Activated effector memory CD4-positive, alpha-beta T cell treated with anti-CD3 and anti-CD28 coated beads, Interleukin-2, amount 50 U/mL, for 16 hours (primary cell): ENCODE data around the gene GLB1L.
"Not testable (repeated sequence)": the region's sequence is repeated elsewhere in the genome, so short reads cannot be mapped to it uniquely, and the experiment has no call there.

ENCODE experiments used
- DNase-seq: peaks from one replicate; pipeline ENCODE4 v3.0.0-alpha.2; 2020

GLB1L gene

DNA sequence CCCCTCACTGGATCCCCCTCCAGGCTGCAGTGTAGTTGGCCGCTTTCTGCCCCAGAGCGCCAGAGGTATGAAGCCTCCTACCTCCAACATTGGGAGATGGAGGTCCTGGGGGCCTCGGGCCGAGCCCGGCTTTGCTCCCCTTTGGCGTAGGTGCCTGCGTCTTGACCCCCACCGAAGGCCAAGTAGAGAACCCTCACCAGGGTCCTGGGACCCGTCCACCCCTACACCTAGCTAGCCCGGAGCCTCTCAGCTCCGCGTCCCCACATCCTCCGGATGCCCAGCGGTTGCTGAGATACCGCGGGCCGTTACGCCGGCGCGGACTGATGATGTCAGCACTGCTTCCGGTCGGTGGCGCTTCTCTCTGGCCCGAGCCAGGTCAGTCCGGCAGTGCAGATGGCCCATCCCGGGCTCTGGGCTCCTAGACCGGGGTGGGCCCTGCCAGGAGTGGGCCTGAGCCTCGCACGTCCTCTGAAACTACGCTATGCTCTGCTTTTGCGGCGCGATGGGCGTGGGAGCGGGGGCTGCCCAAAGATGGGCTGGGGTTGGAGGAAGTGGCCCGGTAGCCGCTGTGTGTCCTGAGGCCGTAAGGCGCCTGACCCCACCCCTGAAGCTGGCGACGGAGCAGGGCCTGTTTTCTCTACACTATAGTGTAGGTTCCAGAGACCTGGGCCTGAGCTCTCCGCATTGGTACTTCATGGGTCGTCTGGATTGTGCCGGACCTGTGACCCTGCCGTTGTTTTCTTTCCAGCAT lies at the start of gene GLB1L, which contains the start of gene STK16:
TSS of gene GLB1L (minus strand) at position 297 of the 751 bp plus-strand sequence. CDS start 1,871 bp downstream, outside the sequence.
TSS of gene STK16 (plus strand) at position 332 of the 751 bp plus-strand sequence. CDS start 521 bp downstream, outside the sequence.
- peak; percentile 97 for DNase-seq

DNA sequence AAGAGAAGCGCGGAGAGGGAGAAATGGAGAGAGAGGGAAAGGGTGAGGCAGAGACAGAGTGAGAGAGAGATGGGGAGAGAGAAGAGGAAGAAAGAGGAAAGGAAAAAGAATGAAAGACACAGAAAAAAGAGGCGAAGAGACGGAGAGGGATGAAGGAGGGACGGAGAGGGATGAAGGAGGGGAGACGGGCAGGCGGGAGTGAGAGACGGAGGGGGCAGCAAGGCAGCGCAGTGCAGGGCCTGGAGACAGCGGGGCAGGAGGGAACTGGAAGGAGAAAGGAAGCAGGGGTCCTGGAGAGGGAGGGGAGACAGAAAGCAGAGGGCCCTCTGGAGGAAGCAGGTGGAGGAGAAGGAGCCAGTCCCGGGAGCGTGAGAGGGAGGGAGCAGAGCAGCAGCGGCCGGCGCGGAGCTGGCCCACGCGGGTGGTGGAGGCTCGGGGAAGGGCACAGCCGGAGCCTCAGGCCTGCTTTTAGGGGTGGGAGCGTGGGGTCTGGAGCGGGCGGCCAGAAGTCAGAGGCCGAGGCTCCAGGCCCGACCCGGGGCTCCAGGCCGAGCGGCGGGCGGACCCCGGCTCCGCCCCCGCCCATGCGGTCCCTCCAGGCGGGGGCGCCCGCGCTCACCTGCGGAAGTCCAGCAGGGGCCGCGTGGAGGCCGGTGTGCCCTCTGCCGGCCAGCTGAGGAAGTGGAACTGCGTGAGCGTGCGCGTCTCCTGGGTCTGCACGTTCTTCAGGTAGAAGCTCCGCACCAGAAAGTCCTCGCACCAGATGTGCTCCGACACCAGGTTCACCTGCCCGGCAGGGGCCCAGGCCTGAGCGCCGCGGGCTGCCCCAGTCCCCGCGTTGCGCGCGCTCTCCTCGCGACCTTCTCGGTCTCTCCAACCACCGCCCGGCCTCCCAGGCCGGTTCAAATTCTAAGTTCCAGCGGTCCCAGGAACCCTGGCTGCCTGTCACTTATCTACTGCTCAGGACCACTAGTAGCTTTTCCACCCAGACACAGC lies 49.4 kb upstream of the GLB1L start:
- peak; percentile 96 for DNase-seq

DNA sequence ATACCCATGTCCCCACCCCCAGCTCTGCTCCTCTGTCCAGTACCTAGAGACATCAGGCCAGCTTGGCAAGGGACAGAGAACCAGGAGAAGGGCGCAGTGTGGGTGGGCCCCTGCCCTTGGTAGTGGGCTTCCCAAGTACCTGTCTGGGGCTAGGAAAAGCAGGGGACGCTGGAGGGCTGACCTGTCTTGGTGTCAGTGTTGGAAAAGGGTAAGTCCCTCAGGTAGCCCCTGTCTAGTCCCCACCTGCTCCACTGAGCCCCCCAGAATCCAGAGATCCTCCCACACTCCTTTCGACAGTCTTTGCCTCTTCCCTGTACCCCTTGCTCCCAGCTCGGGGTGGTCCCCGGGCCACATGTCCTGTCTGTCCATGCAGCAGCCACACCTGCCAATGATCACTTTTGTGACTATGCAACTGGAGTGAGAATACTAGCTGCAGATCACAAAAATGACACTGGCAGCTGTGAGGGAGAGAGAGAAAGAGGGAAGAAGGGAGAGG lies 48.5 kb upstream of the GLB1L start:
- peak; percentile 58 for DNase-seq

DNA sequence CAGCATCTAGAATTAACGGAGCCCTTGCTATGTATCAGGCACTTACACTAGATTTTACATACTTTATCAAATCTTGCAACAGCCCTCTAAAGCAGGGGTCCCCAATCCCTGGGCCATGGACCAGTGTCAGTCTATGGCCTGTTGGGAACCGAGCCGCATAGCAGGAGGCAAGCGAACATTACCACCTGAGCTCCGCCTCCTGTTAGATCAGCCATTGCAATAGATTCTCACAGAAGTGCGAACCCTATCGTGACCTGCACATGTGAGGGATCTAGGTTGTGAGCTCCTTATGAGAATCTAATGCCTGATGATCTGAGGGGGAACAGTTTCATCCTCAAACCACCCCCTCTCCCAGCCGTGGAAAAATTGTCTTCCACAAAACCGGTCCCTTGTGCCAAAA lies 47.4 kb upstream of the GLB1L start:
- peak; percentile 47 for DNase-seq

DNA sequence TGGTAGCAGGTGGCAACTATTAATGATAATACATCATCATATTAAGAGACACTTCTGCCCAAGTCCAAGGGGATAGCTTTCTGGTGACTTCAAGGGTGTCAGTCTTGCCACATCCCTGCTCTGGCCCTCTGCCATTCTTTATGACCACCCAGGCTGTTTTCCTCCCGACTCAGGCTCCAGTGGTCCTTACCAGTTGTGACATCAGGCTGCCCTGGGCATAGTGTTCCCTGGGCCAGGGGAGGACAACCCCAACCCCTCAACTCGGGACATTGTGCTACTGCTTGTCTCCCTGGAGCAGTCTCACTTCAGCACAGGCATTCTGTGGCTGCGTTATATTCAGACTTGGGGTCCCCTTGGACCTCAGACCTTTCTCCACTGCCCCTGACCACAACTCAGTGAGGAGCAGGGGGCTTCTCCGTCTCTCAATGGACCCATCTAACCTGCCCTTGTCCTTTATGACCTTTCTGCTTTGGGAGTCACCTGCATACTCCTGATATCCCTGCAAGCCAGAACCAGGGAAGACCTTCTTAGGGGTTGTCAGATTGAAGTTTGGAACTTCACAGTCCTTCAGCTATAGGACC lies 46.8 kb upstream of the GLB1L start:
- DNase-seq: peak; percentile 57

DNA sequence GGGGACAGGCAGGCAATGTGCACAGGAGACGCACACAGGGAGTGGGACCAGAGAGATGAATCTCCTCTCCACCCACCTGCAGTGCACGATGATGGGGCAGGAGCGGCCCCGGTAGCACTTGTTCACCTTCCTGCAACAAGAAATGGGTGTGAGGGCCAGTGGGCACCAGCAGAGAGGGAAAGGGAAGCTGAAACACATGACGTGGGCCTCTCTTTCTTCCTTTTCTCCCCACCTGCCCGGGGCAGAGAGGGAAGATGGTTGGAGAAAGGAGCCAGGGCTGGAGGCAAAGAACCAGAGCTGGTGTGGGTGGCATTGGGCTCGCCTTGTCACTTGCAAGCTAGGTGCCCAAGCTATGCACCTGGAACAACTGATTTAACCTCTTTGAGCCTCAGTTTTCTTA lies 46.1 kb upstream of the GLB1L start:
- peak; percentile 50 for DNase-seq

DNA sequence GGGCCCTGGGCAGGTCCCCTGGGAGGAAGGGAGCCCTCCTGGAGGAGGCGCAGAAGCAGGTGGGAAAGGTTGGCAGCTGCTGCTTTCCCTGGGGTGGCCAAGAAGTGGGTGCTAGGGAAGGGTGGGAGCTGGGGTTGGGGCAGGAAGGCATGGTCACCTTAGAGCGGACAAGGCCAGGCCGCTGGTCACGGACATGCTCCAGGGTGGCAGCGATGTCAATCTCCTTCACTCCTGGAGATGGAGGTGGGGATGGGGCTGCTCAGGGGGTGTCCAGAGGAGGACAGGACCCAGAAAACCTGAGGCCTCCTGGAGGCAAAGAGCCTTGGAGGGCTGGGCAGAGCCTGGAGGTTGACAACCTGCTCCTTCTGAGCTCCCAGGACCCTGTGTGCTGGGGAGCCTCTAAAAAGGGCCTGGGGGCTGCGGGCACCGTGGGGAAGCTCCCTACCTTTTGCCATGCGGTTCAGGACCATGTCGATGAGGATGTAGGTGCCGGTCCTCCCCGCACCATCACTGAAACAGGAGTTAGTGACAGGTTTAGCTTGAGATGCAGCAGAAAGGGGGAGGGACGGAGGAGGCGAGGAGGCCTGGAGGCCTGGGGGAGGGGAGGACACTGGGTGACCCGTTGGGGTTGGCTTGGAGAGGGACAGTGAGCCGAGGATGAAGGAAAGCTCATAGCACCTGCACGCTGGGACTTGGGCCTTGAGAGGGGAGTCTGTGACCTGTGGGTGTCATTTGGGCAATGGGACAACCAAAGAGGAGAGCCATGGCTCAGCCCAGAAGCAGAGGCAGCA lies 45.3 kb upstream of the GLB1L start:
- DNase-seq: peak; percentile 57

DNA sequence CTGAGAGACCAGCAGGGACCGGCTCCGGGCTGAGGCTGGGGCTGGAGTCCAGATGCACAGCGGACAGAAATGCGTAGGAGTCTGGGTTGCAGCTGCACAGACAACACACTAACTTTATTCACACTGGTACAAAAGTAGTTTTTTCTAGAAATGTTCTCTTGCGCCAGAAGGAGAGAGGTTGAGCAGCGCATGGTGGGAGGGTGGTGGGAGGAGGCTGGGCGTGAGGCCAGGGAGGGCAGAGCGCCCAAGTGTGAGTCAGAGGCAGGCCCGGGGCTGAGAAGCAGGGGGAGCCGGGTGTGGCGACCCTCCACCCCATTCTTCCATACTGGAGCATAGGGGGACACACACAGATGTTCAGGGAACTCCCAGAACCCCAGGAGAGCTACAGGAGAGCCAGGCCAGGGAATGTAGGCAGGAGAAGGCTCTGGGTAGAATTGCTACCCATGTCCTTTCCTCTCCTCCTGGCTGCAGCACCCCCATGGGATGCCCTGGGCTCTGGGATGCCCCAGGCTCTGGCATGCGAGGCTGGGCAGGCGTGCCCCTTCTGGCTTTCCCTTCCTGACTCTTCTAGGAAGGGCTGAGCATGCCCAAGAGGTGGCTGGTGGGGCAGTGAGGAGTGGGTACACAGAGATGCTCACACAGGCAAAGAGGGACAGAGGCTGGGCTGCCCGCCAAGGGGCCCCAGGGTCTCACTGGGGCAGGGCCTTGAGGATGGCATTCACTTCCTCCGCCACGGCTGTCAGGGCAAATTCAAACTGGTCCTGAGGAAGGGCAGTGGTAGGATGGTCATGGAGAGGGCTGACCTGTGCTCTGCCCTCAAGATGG lies 44.5 kb upstream of the GLB1L start:
- no peak for DNase-seq

DNA sequence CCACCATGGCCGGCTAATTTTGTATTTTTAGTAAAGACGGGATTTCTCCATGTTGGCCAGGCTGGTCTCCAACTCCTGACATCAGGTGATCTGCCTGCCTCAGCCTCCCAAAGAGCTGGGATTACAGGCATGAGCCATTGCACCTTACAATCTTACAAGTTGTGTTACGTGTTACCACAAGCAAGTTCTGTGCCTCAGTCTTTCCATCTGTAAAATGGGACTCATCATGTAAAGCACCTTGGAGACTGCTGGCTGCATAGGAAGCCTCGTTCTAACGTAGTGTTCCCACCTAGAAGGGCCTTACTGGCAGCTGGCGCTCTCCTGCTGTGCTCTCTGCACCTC lies 43.9 kb upstream of the GLB1L start:
- no peak for DNase-seq

DNA sequence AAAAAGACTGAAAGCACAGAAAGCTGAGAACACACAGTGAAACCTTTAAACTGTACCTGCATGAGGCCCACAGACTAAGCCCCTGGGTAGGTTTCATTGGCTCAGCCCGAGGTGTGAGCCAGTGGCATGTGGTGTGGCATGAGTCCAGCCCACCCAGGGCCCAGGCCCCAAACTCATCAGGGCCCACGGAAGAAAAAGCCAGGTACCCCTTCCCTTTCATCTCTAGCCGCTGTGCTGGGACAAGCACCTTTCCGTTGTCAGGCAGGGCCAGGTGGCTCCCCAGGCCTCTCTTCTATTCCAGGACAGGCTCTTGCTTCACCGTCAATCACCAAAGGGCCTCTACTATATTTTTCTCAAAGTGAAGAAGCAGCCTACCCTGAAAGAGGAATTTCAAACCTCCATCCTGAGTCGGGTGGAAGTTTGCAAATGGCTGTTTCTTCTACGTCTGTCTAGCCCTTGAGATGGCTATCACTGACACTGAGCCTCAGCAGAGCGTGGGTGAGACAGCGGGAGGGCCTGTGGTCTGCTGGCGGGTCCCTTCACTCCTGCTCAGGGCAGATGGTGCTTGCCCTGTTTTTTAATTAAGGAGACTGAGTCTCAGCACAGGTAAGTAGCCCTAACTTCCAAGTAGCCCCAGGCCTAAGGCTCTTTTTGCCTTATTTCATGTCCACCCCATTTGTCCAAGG lies 42.5 kb upstream of the GLB1L start:
- DNase-seq: no peak

DNA sequence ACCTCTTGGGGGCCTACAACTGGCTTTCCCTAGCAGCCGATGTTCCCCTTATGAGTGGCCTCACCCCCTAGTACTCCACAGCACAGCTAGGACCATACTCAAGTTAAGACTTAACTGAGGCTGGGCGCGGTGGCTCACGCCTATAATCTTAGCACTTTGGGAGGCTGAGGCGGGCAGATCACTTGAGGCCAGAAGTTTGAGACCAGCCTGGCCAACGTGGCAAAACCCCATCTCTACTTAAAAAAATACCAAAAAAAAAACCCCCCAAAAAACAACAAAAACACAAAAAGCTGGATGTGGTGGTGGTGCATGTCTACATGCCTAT lies 41.8 kb upstream of the GLB1L start:
- not testable (repeated sequence) for DNase-seq

DNA sequence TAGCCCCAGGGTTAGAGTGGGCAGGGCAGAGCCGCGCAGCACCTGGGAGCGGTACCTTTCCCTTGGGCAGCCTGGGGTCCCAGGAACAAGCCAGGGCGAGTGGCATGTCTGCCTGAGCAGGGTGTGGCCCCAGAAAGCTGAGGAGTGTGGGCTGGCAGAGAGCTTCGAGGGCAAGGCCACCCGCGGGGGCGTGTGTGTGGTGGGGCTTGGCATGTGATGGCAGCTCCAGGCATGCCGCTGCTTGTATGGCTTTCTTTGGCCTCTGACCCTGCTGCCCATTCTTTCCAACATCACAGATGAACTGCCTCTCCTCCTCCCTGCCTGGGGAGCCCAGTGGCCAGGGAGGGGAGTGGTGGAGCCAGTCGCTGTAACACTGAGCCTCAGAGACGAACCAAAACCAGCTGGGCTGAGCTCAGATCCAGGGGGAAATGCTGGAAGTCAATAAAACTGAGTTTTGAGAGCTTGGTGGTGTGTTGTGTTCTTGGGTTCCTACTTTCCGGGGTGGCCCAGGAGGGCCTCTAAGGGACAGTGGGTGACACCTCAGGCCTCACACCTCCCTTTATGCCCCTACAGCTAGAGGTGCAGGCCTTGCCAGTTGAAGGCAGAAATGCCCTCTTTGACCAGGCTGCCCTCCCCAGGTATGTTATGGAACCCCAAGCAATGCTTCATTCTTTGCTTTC lies 41.3 kb upstream of the GLB1L start:
- no peak for DNase-seq

DNA sequence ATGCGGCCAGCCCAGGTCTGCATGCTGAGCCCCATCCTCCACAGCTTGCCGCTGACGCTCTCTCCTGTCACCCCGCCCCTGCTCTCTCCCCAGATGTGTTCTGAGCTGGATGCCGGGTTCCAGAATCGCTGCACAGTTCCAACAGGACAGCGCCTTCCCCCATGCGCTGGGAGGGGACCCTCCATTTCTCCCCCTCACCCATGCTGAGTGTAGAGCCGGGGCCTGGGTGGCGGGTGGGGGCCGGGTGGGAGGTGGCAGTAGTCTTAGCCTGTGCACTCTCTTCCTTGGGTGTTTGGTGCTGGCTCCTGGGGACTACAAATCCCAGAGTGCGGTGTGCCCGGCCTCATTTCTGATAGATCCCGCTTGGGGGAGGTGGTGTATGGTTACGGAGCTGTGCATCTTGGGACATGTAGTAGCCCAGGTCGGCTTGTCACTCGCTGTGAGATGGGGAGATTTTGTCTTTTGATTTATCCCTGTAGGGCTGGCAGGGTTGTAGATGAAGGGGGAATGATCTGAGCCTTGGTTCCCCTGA lies 40.7 kb upstream of the GLB1L start:
- DNase-seq: no peak

DNA sequence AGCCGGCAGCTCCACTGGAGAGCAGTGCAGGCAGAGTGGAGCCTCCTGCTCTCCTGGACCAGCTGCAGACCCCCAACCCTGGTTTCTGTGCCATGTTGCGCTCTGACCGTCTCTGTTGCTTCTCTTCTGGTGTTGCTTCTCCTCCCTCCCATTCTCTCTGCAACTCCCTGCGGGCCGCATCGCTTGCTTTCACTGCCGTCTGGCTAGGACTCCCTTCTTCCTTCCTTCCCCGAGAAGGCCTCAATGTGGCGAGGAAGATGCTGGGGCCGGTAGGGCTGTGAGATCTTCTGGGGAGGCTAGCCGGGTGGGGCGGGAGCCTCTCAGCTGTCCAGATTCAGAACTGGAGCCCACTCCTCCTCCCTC lies 40.1 kb upstream of the GLB1L start:
- DNase-seq: no peak

DNA sequence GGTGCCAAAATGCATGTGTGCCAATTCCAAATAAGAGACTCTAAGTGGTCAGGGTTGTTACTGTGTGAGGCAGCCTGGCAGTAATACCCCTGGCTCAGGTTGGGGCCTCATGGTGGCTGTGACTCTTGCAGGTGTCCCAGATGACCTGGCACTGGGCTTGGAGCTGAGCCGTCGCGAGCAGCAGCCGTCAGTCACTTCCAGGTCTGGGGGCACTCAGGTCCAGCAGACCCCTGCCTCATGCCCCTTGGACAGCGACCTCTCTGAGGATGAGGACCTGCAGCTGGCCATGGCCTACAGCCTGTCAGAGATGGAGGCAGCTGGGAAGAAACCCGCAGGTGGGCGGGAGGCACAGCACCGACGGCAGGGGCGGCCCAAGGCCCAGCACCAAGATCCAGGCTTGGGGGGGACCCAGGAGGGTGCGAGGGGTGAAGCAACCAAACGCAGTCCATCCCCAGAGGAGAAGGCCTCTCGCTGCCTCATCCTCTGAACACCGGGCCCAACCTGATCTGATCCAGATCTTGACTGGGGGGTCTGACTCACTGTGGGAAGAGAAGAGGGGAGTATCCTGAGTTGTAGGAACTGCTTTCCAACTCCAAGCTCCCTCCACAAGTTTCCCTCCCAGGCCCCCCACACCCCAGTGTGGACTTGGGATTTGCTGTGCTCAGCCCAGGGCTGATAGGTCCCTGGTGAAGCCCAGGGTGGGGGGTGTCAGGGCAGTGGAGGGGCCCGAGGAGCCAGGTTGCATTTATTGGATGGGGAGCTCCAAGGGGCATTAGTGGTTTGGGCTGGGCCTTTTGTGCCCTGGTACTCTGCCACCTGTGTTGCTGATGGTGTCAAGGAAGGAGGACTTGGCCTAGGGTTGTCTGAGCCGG lies 39.5 kb upstream of the GLB1L start:
- DNase-seq: no peak

DNA sequence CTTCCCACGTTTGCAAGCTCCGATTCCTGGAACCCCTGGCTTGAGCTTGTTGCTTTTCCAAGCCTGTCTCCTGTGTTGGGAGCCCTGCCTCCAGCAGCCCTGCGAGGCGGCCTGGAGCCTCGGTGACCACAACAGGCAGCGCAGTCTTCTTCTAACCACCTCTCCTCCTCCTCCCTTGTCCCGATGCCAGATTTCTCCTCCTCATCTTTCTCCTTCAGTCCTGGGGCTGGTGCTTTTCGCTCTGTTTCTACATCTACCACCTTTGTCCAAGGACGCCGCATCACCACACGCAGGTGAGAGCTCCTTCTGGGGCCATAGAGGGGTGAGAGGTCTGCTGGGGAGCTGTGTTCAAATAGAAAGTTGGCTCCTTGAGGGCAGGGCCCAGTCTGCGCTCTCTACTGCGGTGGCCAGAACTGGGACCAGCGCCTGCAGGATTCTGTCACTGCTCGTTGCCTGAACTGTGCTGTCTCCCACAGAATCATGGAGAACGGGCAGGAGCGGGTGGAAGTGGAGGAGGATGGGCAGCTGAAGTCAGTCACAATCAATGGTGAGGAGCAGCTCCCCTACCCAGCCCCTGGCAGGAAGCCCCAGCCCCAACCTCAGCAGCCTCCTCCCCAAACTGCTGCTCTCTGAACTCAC lies 37.8 kb upstream of the GLB1L start:
- no peak for DNase-seq

DNA sequence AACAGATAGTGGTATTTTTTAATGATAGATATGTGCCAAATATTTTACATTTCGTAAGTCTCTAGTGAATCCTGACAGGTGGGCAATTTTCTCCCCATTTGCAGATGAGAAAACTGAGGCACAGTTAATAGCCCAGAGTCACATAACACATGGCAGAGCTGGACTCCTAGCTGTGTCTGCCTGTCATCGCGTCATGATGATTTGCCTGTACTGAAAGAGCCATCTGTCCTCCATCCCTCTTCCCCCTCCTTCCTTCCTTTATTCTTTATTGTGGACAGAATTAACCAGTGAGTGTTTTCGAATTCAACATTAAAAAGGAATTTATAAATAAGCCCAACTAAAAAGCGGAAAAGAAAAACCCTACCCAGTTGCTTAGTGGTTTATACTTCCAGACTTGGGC lies 37.1 kb upstream of the GLB1L start:
- no peak for DNase-seq

DNA sequence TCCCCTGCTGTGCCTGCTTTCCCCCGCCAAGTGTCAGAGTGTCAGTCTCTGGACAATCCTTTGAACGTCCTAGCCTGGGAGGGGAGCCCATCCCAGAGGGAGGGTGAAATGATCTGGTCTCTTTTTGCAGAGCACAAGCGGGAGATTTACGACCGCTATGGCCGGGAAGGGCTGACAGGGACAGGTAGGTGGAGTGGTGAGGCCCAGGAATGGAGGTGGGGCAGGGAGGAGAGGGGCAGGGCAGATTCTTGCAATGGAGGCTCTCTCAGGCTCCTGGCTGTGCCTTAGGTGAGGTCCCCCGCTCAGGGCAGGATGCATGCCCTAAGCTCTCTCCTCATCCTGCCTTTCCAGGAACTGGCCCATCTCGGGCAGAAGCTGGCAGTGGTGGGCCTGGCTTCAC lies 36.3 kb upstream of the GLB1L start:
- no peak for DNase-seq

DNA sequence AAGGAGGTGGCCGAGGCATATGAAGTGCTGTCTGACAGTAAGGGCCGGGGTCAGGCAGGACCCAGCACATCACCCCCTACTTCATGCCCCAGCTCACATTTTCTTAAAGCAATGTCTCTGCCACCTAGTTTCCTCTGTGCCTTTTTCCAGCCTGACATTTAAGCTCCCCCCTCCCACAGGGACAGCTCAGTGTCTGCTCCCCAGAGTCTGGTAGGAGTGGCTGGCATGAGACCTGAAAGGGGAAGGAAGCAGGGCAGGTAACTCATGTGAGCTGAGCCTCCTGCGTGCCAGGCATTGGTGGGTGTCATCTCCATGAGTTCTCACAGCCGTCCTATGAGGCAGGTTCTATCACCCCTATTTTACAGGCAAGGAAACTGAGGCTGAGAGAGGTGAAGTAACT lies 35.4 kb upstream of the GLB1L start:
- DNase-seq: no peak
